ENCODE results near the gene MACROD2. TPM values are rescaled to one million over a fixed set of nuclear protein-coding genes. Genes with fewer than 3 reads are reported as not detected.

Gene MACROD2
- total and polyA plus RNA-seq, 8 donors = 0.78 to 31.3 (median 10.9) TPM; not detected in 1

DNA sequence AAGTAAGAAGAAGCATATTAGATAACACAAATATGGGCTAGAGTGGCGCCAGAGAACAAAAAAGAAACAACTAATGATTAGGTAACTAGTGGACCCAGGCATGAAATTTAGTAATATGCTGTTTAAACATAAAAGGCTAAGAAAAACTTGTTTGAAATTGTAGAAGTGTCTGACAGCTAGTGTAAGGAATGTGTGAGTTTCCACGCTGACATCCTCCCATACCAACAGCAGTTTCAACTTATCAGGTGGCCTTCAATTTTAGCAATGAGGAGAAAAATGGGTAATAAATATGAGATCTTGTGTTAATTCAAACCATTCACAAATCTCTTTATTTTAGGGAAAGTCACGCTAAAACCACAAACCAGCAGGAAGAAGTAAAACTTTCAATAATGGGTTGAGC lies 782.3 kb downstream of the MACROD2 start:
- WGBS, 5 donors = 84 to 94% (median 90%) methylated on average over 3 of the region's 3 CpGs
- DNase-seq = no peak
- no peaks in the 10 kb centered on the region for H3K36me3 ChIP-seq
- H3K4me1 ChIP-seq = peaks cover 0 to 11% (median 5%) of the 10 kb centered on the region in 4 donors
- H3K27me3 ChIP-seq = no peaks in the 10 kb centered on the region
- intact Hi-C loops (cut with DNase I; ENCODE audit: low total_unique reads) = no loop called here
- no peak overlapping the region for H3K4me3 ChIP-seq
- no peak overlapping the region for H3K27ac ChIP-seq
- TF ChIP-seq, protein P1, sequence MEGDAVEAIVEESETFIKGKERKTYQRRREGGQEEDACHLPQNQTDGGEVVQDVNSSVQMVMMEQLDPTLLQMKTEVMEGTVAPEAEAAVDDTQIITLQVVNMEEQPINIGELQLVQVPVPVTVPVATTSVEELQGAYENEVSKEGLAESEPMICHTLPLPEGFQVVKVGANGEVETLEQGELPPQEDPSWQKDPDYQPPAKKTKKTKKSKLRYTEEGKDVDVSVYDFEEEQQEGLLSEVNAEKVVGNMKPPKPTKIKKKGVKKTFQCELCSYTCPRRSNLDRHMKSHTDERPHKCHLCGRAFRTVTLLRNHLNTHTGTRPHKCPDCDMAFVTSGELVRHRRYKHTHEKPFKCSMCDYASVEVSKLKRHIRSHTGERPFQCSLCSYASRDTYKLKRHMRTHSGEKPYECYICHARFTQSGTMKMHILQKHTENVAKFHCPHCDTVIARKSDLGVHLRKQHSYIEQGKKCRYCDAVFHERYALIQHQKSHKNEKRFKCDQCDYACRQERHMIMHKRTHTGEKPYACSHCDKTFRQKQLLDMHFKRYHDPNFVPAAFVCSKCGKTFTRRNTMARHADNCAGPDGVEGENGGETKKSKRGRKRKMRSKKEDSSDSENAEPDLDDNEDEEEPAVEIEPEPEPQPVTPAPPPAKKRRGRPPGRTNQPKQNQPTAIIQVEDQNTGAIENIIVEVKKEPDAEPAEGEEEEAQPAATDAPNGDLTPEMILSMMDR (IDR thresholded peaks at IDR 0.05) = no peak
- TF ChIP-seq POLR2A (IDR thresholded peaks at IDR 0.05) (no peak), POLR2AphosphoS5 (IDR thresholded peaks at IDR 0.05) (no peak), EP300 (IDR thresholded peaks at IDR 0.05) (no peak)
- no peaks in the 10 kb centered on the region for H3K9me3 ChIP-seq

DNA sequence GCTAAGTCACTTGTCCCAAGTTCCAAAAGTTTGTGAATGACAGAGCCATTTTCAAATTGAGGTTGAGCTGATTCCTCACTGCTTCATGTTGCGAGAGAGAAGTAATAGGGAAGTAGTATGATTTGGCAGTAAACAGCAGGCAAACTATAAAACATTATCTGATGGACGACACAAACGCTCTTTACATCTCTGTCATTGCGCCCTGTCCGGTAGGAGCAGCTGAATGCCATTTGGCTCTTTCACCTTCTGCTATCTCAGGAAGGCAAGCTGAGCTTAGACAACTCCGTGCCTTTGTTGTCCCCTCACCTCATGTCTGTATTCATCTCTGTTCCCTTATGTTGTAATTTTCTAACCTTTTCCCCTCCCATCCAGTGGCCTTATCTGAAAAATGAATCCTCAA lies 782.8 kb downstream of the MACROD2 start:
- H3K4me3 ChIP-seq = no peak overlapping the region
- no peaks in the 10 kb centered on the region for H3K9me3 ChIP-seq
- no peaks in the 10 kb centered on the region for H3K36me3 ChIP-seq
- WGBS, 5 donors = 83 to 92% (median 88%) methylated on average over 6 of the region's 6 CpGs
- no peaks in the 10 kb centered on the region for H3K27me3 ChIP-seq
- intact Hi-C loops (cut with DNase I; ENCODE audit: low total_unique reads) = no loop called here
- peaks cover 0 to 11% (median 5%) of the 10 kb centered on the region in 4 donors for H3K4me1 ChIP-seq
- H3K27ac ChIP-seq = no peak overlapping the region
- DNase-seq = no peak
- TF ChIP-seq POLR2A (IDR thresholded peaks at IDR 0.05) = no peak
- TF ChIP-seq, protein P1 (IDR thresholded peaks at IDR 0.05) = no peak
- TF ChIP-seq POLR2AphosphoS5 (IDR thresholded peaks at IDR 0.05) = no peak

DNA sequence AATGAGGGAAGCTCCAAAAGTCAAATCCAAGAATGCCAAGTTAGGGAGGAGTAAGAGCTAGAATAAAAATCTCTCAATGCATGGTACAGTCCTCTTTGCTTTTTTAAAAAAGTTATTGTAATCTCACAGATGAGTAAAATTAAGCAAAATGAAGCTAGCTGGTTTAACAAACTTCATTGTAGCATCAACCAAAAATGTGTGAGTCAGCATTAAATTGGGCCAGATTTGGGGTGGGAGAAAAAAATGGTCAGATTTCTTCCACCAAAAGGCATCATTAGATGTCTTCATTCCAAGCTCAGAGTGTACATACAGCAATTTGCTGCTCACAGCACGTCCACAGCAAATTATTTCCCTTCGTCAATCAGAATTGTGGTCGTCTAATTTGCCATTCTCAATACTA lies 783.6 kb downstream of the MACROD2 start:
- Histone ChIP-seq H3K36me3 (no peaks in the 10 kb centered on the region), H3K4me1 (peaks cover 0 to 11% (median 5%) of the 10 kb centered on the region in 4 donors), H3K4me3 (no peak overlapping the region), H3K9me3 (no peaks in the 10 kb centered on the region), H3K27ac (no peak overlapping the region), H3K27me3 (no peaks in the 10 kb centered on the region)
- intact Hi-C loops (cut with DNase I; ENCODE audit: low total_unique reads) = no loop called here
- DNase-seq = no peak
- 85 to 94% (median 92%) methylated on average over 3 of the region's 3 CpGs for WGBS, 5 donors
- no peak for TF ChIP-seq POLR2A (IDR thresholded peaks at IDR 0.05)
- TF ChIP-seq POLR2AphosphoS5 (IDR thresholded peaks at IDR 0.05) = no peak
- TF ChIP-seq, protein P1 (IDR thresholded peaks at IDR 0.05) = no peak
- no peak for TF ChIP-seq EP300 (IDR thresholded peaks at IDR 0.05)

DNA sequence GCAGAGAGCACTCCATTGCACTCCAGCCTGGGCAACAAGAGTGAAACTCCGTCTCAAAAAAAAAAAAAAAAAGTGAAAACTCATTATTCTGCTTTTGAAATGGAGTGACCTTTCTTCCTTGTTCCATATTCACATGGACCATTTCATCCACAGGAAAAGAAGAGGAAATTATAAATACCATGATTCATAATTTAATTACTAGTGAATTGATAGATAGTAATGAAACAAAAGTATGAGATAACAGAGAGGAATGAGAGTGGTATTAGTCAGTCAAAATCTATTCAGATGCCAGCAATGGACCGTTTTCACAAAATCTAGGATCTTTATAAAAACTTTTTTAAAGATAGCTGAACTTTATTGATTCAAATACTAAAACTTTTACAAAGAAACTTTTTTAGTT lies 785.2 kb downstream of the MACROD2 start:
- H3K9me3 ChIP-seq = no peaks in the 10 kb centered on the region
- 74 to 93% (median 84%) methylated on average over 2 of the region's 2 CpGs for WGBS, 5 donors
- intact Hi-C loops (cut with DNase I; ENCODE audit: low total_unique reads) = no loop called here
- H3K27ac ChIP-seq = no peak overlapping the region
- no peak for DNase-seq
- H3K4me3 ChIP-seq = no peak overlapping the region
- no peaks in the 10 kb centered on the region for H3K36me3 ChIP-seq
- TF ChIP-seq, protein P1 (IDR thresholded peaks at IDR 0.05) = no peak
- TF ChIP-seq POLR2A (IDR thresholded peaks at IDR 0.05) (no peak), EP300 (IDR thresholded peaks at IDR 0.05) (no peak), POLR2AphosphoS5 (IDR thresholded peaks at IDR 0.05) (no peak)
- H3K27me3 ChIP-seq = no peaks in the 10 kb centered on the region
- H3K4me1 ChIP-seq = peaks cover 0 to 19% (median 10%) of the 10 kb centered on the region in 4 donors
